Posterior vena cava (tissue), 2 donors: Measurements from ENCODE around the gene UBA5. TPM values are rescaled to one million over a fixed set of nuclear protein-coding genes. Genes with fewer than 3 reads are reported as not detected.

Source experiments
- DNase-seq: peaks from one replicate; pipeline ENCODE4 v3.0.0-alpha.2; 2020; ENCODE audit warnings: low spot score
- intact Hi-C, 2 donors: fragments of 100-400 bp; cut with DNase I; formaldehyde crosslinking; loops; one replicate each; pipeline versions ENCODE4 v1.14.1 to v1.14.2; 2022 to 2023
- total RNA-seq, 2 donors: library from RNA; stranded (reverse); fragmentation: NEBNext Ultra II Directional; extraction: Animal tissue kit (Norgen Biotek cat#: 25700); gene quantifications; one replicate each; pipeline ENCODE4 v1.2.1, GENCODE V29; 2021
- donor health status: DM: yes; HTN: yes; CAD: no.
- donor health status: DM: yes; HTN: yes; CAD: no.

The UBA5 gene
- total RNA-seq, 2 donors from 2014 or later, result 31.6 to 37.2 TPM

DNA sequence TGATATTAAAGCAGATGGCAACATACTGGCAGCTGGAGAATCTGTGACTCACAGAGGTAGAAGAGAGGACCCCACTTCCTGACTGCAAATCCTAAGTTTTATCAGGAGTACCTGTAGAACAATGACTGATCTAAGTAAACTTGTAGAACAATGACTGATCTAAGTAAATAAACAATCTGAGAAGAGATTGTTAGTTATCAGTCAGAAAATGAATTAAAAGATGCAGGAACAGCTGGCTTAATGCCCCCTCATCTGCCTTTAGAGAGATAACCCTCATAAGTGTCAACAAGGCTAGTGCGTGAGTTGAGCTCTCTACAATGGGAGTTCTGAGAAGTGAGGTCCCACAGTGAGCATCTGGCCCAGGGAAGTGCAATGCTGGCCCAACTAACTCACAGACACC, 15.1 kb upstream of the UBA5 start:
- no peak for DNase-seq
- intact Hi-C loops, result no loop called here

- no peak for DNase-seq
- intact Hi-C loops, result no loop called here
Observed at GRCh38 chr3:132650153-132650552, 10.0 kb upstream of the UBA5 start.

- DNase-seq, result no peak
- intact Hi-C loops, result no loop called here
Observed at GRCh38 chr3:132652640-132653270, 7.4 kb upstream of the UBA5 start.

GRCh38 chr3:132654190-132654589, 5.9 kb upstream of the UBA5 start:
- intact Hi-C loops, result no loop called here
- no peak for DNase-seq

DNA sequence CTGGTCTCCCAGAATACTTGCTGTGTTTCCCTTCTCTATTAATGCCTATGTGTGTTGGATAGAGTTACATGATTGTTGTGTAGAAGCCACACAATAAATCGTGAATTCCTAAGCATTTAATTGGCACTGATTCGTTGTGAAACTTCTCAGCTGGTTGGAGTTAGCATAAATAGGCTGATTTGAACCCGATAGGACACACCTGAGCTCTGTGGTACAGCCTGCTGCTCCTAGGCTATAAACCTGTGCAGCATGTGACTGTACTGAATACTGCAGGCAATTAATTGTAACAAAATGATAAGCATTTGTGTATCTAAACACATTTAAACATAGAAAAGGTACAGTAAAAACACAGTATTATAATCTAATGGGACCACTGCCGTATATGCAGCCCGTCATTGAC, 5.4 kb upstream of the UBA5 start:
- DNase-seq, result no peak
- intact Hi-C loops, result no loop called here

DNA sequence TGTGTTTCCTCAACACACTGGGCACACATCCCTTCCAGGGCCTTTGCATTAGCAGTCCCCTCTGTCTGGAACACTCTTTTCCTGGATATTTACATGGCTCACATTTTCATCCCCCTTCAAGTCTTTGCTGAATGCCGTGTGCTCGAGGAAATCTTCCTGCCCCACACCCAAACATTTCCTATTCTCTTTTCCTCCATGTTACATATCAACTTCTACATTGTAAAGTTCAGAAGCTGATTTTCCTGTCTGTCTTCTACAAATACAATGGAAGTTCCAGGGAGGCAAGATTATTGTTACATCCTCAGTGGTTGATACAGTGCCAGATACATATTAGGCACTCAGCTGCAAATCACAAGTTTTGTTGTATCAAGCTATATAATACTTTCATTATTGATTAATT, 4.7 kb upstream of the UBA5 start:
- DNase-seq, result no peak
- intact Hi-C loops, result no loop called here

- no peak for DNase-seq
- intact Hi-C loops, result no loop called here
Observed at GRCh38 chr3:132657869-132658747, 2.0 kb upstream of the UBA5 start.

DNA sequence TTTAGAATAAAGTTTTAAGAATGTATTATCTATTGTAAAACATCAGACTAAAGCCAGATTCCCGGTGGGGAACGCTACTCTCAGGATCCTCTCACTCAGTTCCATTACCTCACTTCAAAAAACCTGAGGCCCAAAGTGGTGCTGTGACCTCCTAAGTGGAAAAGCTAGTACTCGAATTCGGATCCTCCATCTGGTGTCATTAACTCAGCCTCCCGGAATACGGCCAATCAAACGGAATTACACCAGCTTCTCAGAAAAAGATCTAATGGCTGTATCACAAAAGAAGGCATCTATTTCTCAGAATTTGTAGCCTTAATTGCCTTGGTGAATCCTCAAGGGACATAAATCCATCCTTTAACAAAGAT, 1.1 kb upstream of the UBA5 start:
- no peak for DNase-seq
- intact Hi-C loops, result no loop called here

GRCh38 chr3:132659365-132660051, 621 bp upstream of the UBA5 start, which contains the start of gene ACAD11:
ACAD11 (minus strand) TSS chr3:132659809; CDS start chr3:132659751, 58 bp downstream.
- intact Hi-C loops, result no loop called here
- DNase-seq, result peak; percentile 92

GRCh38 chr3:132660811-132661070, 612 bp downstream of the UBA5 start:
- DNase-seq, result no peak
- intact Hi-C loops, result no loop called here

GRCh38 chr3:132661101-132661500, 972 bp downstream of the UBA5 start:
- intact Hi-C loops, result no loop called here
- DNase-seq, result no peak

DNA sequence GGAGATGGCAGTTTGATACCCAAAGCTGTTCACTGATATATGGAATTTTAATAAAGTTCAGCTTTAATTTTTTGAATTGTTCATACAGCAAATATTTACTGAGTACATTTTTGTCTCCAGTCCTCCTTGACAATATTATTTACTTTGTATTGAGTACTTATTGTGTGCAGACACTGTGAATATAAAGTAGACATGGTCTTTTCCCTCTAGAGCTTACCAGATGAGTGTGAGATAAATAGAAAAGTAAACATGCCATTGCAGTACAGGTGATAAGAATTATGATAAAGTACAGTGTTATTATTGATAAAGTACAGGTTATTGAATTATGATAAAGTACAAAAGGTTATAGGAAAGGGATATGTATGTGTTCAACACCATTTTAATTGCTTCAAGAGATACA, 2.1 kb downstream of the UBA5 start:
- no peak for DNase-seq
- intact Hi-C loops, result no loop called here

GRCh38 chr3:132665230-132665745, 5.2 kb downstream of the UBA5 start:
- DNase-seq, result no peak
- intact Hi-C loops, result no loop called here

DNA sequence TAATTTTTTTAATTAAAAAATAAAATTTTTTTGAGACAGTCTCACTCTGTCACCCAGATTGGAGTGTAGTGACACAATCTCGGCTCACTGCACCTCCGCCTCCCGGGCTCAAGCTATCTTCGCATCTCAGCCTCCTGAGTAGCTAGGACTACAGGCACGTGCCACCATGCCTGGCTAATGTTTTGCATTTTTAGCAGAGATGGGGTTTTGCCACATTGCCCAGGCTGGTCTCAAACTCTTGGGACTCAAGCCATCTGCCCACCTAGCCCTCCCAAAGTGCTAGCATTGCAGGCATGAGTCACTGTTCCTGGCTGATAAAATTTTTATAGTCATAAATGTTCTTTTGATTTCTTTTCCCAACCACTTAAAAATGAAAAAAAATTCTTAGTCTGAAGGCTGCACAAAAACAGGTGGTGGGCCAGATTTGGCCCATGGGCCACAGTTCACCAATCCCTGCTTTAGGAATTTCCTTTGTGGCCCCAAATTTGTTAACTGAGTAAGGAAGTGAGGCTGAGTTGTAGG, 9.2 kb downstream of the UBA5 start:
- intact Hi-C loops, result no loop called here
- no peak for DNase-seq

- DNase-seq, result no peak
- intact Hi-C loops, result no loop called here
Observed at GRCh38 chr3:132675408-132675807, 15.3 kb downstream of the UBA5 start.

DNA sequence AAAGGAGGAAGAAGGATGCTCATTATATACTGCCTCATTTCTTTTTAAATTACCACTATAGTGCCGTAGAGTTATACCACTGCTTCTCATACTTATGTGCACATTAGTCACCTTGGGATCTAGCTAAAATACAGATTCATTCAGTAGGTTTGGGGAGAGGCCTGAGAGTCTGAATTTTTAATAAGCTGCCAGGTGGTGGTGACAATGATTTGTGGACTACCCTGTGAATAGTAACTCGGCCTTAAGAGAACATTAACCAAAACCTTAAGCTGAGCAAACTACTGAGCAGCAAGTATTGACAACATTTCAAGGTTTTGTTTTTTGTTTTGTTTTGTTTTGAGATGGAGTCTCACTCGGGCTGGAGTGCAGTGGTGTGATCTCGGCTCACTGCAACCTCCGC, 19.8 kb downstream of the UBA5 start:
- intact Hi-C loops, result no loop called here
- DNase-seq, result no peak

DNA sequence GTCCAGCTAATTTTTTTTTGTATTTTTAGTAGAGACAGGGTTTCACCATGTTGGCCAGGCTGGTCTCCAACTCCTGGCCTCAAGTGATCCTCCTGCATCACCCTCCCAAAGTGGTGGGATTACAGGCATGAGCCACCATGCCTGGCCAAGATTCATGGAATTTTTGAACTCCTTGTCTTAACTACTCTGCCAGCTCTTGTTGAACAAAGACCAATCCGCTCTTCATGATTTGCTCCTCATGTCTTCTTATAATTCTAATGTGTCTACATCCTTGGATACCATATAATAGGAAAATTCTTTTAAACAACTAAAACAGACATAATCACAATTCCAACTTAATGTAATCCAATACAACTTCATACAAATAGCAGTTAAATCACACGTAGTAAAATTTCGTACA, 21.3 kb downstream of the UBA5 start:
- intact Hi-C loops, result no loop called here
- DNase-seq, result no peak

GRCh38 chr3:132682201-132682600, 22.1 kb downstream of the UBA5 start:
- intact Hi-C loops, result no loop called here
- DNase-seq, result no peak

DNA sequence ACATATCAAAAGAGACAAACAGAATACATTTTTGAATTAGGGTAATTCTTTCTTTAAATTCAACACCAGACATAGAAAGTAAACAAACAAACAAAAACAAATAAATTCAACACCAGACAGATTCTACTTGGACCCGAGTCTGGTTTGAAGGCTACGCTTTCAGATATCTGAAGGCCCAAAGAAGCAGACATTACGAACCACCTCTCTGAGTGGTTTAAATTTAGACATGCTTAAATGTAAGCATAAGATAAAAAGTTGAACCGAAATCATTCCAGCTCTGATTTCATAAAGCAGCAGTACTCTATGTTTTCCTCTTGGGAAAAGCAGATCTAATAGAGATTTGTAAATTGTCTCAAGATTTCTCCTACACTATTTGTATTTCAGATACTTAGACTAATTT, 29.9 kb downstream of the UBA5 start:
- intact Hi-C loops, result no loop called here

GRCh38 chr3:132694991-132695390, 34.9 kb downstream of the UBA5 start:
- intact Hi-C loops, result no loop called here
- no peak for DNase-seq

More for the DNA sequence above, 29.9 kb downstream of the UBA5 start:
- no peak for DNase-seq
